ENCODE measurements around the gene PLEKHJ1.

GRCh38 chr19:2226051-2226839, 9.9 kb downstream of the PLEKHJ1 start:
- TF ChIP-seq, protein P1, sequence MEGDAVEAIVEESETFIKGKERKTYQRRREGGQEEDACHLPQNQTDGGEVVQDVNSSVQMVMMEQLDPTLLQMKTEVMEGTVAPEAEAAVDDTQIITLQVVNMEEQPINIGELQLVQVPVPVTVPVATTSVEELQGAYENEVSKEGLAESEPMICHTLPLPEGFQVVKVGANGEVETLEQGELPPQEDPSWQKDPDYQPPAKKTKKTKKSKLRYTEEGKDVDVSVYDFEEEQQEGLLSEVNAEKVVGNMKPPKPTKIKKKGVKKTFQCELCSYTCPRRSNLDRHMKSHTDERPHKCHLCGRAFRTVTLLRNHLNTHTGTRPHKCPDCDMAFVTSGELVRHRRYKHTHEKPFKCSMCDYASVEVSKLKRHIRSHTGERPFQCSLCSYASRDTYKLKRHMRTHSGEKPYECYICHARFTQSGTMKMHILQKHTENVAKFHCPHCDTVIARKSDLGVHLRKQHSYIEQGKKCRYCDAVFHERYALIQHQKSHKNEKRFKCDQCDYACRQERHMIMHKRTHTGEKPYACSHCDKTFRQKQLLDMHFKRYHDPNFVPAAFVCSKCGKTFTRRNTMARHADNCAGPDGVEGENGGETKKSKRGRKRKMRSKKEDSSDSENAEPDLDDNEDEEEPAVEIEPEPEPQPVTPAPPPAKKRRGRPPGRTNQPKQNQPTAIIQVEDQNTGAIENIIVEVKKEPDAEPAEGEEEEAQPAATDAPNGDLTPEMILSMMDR (IDR thresholded peaks at IDR 0.05), result no peak
- TF ChIP-seq POLR2A (IDR thresholded peaks at IDR 0.05), result no peak
